Cortex of kidney (tissue), 1 donor: ENCODE data around the gene SMAD5.

ENCODE experiments used
- DNase-seq: peaks from one replicate; lab custom pipeline; 2025; lab: John Stamatoyannopoulos, UW

The SMAD5 gene

GRCh38 chr5:136157514-136157913, 24.9 kb downstream of the SMAD5 start:
- DNase-seq: no peak

GRCh38 chr5:136159457-136159856, 26.8 kb downstream of the SMAD5 start:
- no peak for DNase-seq

- DNase-seq: no peak
Measured at GRCh38 chr5:136162008-136162407, 29.4 kb downstream of the SMAD5 start.

GRCh38 chr5:136164226-136164625, 31.6 kb downstream of the SMAD5 start:
- DNase-seq: no peak

- DNase-seq: no peak
Measured at GRCh38 chr5:136166909-136167308, 34.3 kb downstream of the SMAD5 start.

- DNase-seq: no peak
Measured at GRCh38 chr5:136169218-136169617, 36.6 kb downstream of the SMAD5 start.

- DNase-seq: no peak
Measured at GRCh38 chr5:136174021-136174659, 41.5 kb downstream of the SMAD5 start.

- DNase-seq: no peak
Measured at GRCh38 chr5:136182618-136183017, 50.0 kb downstream of the SMAD5 start.

- DNase-seq: no peak
Measured at GRCh38 chr5:136185974-136186665, 53.5 kb downstream of the SMAD5 start.

- no peak for DNase-seq
Measured at GRCh38 chr5:136186796-136187195, 54.2 kb downstream of the SMAD5 start.

- no peak for DNase-seq
Measured at GRCh38 chr5:136188859-136189258, 56.2 kb downstream of the SMAD5 start.

- DNase-seq: no peak
Measured at GRCh38 chr5:136190091-136190720, 57.6 kb downstream of the SMAD5 start.

GRCh38 chr5:136190904-136191303, 58.3 kb downstream of the SMAD5 start:
- no peak for DNase-seq

GRCh38 chr5:136191304-136192014, 58.8 kb downstream of the SMAD5 start:
- DNase-seq: no peak

- no peak for DNase-seq
Measured at GRCh38 chr5:136192015-136192525, 59.4 kb downstream of the SMAD5 start.

GRCh38 chr5:136192526-136193321, 60.1 kb downstream of the SMAD5 start, which contains the start of gene SMIM32:
Gene SMIM32 (minus strand): TSS chr5:136193162. CDS start chr5:136192524, 638 bp downstream.
- no peak for DNase-seq

- DNase-seq: no peak
Measured at GRCh38 chr5:136193322-136193935, 60.8 kb downstream of the SMAD5 start.

- no peak for DNase-seq
Measured at GRCh38 chr5:136194576-136194975, 61.9 kb downstream of the SMAD5 start.

GRCh38 chr5:136195971-136196820, 63.6 kb downstream of the SMAD5 start:
- DNase-seq: no peak
